Natural killer cell (primary cell): ENCODE results near the gene WDR54. TPM values are rescaled to one million over a fixed set of nuclear protein-coding genes. Genes with fewer than 3 reads are reported as not detected.

Experiments used
- ATAC-seq, 3 donors: fragments of 150-1000 bp in 2 of 3; fragments of 200-7000 bp in 1 of 3; cut with Tn5 transposase; 1 replicate in 1 of 3; 2 replicates in 2 of 3; pipeline ENCODE4 v1.10.0; 2021; ENCODE audit warnings: mild to moderate bottlenecking in 2 of 3, moderate library complexity in 2 of 3
- DNase-seq, 2 donors: peaks; one replicate each; pipeline versions ENCODE4 v3.0.0 to v3.0.0-alpha.2; 2013 to 2021; ENCODE audit warnings: mixed read lengths in 1 of 2
- H3K27ac ChIP-seq: one replicate; pipeline ENCODE4 v1.5.1; 2013; ENCODE audit warnings: mild to moderate bottlenecking, low read length
- H3K27me3 ChIP-seq: one replicate; pipeline ENCODE4 v1.6.1; 2013; ENCODE audit warnings: low read length; ENCODE audit not compliant: control insufficient read depth, insufficient read depth
- H3K36me3 ChIP-seq: one replicate; pipeline ENCODE4 v1.6.1; 2013; ENCODE audit warnings: low read length; ENCODE audit not compliant: control insufficient read depth, insufficient read depth
- H3K4me1 ChIP-seq: one replicate; pipeline ENCODE4 v1.6.1; 2013; ENCODE audit warnings: low read length; ENCODE audit not compliant: control insufficient read depth, insufficient read depth
- H3K4me3 ChIP-seq: one replicate; pipeline ENCODE4 v1.5.1; 2013; ENCODE audit warnings: low read length
- H3K9me3 ChIP-seq: one replicate; pipeline ENCODE4 v1.6.1; 2013; ENCODE audit warnings: low read length; ENCODE audit not compliant: control insufficient read depth, insufficient read depth
- H3K27ac Mint-ChIP-seq, 2 donors: one replicate each; pipeline ENCODE4 v1.8.0; 2022; ENCODE audit warnings: mild to moderate bottlenecking in 2 of 2, mixed read lengths in 2 of 2, moderate library complexity in 1 of 2
- H3K27me3 Mint-ChIP-seq, 2 donors: one replicate each; pipeline ENCODE4 v1.8.0; 2022; ENCODE audit warnings: low read depth in 2 of 2, mixed read lengths in 2 of 2
- H3K36me3 Mint-ChIP-seq: one replicate; pipeline ENCODE4 v1.8.0; 2022; ENCODE audit warnings: mixed read lengths
- H3K4me1 Mint-ChIP-seq, 2 donors: one replicate each; pipeline ENCODE4 v1.8.0; 2022; ENCODE audit warnings: mixed read lengths in 2 of 2
- H3K4me3 Mint-ChIP-seq: one replicate; pipeline ENCODE4 v1.8.0; 2022; ENCODE audit warnings: mild to moderate bottlenecking, moderate library complexity, mixed read lengths
- H3K9me3 Mint-ChIP-seq, 2 donors: one replicate each; pipeline ENCODE4 v1.8.0; 2022; ENCODE audit warnings: mixed read lengths in 2 of 2
- WGBS: methylation state at CpG from one replicate; pipeline ENCODE4 v1.1.7; 2013; ENCODE audit warnings: missing lambda C conversion rate; ENCODE audit not compliant: insufficient coverage; 5-methylcytosine and 5-hydroxymethylcytosine counted together
- intact Hi-C: fragments of 100-400 bp; cut with micrococcal nuclease; formaldehyde crosslinking; loops from one replicate; pipeline ENCODE4 v1.14.2; 2022
- total RNA-seq, 4 donors: library from RNA; stranded (reverse); fragments of 120-200 nt in 1 of 4; gene quantifications; one replicate each; pipeline versions ENCODE4 v1.2.3 to v1.2.4, GENCODE V29; 2013 to 2022
- TF ChIP-seq, protein P1 (sequence below): fragments of 200-600 bp; IDR thresholded peaks from one replicate; pipeline ENCODE4 v1.8.0; 2022; ENCODE audit warnings: antibody characterized with exemption

The WDR54 gene
- total RNA-seq, 3 donors from 2014 or later (not counting 1 experiment from before 2014, with no cell fraction given), result 28.0 to 35.3 (median 28.0) TPM

- Mint-ChIP-seq H3K4me3 (peak overlapping the region; percentile 85), H3K27me3 (peaks cover 0 to 7% of the 10 kb centered on the region in 2 donors), H3K27ac (peak overlapping the region in 1 of 2 donors; percentile 79), H3K4me1 (peaks cover 7 to 19% of the 10 kb centered on the region in 2 donors), H3K36me3 (no peaks in the 10 kb centered on the region), H3K9me3 (no peaks in the 10 kb centered on the region)
- TF ChIP-seq, protein P1, sequence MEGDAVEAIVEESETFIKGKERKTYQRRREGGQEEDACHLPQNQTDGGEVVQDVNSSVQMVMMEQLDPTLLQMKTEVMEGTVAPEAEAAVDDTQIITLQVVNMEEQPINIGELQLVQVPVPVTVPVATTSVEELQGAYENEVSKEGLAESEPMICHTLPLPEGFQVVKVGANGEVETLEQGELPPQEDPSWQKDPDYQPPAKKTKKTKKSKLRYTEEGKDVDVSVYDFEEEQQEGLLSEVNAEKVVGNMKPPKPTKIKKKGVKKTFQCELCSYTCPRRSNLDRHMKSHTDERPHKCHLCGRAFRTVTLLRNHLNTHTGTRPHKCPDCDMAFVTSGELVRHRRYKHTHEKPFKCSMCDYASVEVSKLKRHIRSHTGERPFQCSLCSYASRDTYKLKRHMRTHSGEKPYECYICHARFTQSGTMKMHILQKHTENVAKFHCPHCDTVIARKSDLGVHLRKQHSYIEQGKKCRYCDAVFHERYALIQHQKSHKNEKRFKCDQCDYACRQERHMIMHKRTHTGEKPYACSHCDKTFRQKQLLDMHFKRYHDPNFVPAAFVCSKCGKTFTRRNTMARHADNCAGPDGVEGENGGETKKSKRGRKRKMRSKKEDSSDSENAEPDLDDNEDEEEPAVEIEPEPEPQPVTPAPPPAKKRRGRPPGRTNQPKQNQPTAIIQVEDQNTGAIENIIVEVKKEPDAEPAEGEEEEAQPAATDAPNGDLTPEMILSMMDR, result no peak
- peak; percentile 35 to 48 for DNase-seq
- Histone ChIP-seq H3K36me3 (no peaks in the 10 kb centered on the region), H3K4me3 (peak overlapping the region; percentile 47), H3K27ac (no peak overlapping the region), H3K4me1 (peaks cover 22% of the 10 kb centered on the region), H3K9me3 (no peaks in the 10 kb centered on the region), H3K27me3 (no peaks in the 10 kb centered on the region)
- intact Hi-C loops, result no loop called here
- peak; percentile 68 to 75 (median 75) for ATAC-seq
- WGBS, result 8% methylated on average over 66 of the region's 66 CpGs
These were observed 6.4 kb upstream of the WDR54 start for GRCh38 chr2:74414881-74415761.

GRCh38 chr2:74415762-74416395, 5.7 kb upstream of the WDR54 start:
- H3K4me3 ChIP-seq, result peak overlapping the region; percentile 47
- H3K9me3 Mint-ChIP-seq, result no peaks in the 10 kb centered on the region
- H3K27ac Mint-ChIP-seq, result no peak overlapping the region
- no peaks in the 10 kb centered on the region for H3K9me3 ChIP-seq
- no peaks in the 10 kb centered on the region for H3K36me3 Mint-ChIP-seq
- WGBS, result 55% methylated on average over 34 of the region's 35 CpGs
- H3K4me1 ChIP-seq, result peaks cover 28% of the 10 kb centered on the region
- peak overlapping the region; percentile 85 for H3K4me3 Mint-ChIP-seq
- peaks cover 13 to 25% of the 10 kb centered on the region in 2 donors for H3K4me1 Mint-ChIP-seq
- intact Hi-C loops, result no loop called here
- H3K36me3 ChIP-seq, result no peaks in the 10 kb centered on the region
- H3K27me3 Mint-ChIP-seq, result peaks cover 0 to 7% of the 10 kb centered on the region in 2 donors
- no peak overlapping the region for H3K27ac ChIP-seq
- ATAC-seq, result peak in 2 of 3 donors; percentile 22
- no peaks in the 10 kb centered on the region for H3K27me3 ChIP-seq
- TF ChIP-seq, protein P1, result no peak
- peak in 1 of 2 donors; percentile 16 for DNase-seq

DNA sequence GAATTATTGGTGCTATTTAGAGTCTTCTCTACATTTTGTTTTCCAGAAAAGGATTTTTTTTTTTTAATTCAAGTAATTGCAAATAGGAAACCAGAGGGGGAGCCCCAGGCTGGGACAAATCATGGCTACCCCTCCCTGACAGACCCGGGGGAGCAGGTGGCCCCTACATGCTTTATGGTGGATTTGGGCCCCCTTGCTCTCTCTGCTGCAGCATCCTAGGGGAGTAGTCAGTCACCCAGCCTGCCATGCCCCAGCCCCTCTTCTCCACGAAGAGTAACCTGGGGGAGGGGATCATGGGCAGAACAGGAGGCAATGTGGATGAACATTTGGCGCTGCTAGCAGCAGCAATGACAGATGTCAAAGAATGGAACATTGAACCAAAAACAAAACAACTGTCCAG, 4.8 kb upstream of the WDR54 start:
- TF ChIP-seq, protein P1, result no peak
- Mint-ChIP-seq H3K27ac (peak overlapping the region in 1 of 2 donors; percentile 31), H3K4me3 (no peak overlapping the region), H3K36me3 (no peaks in the 10 kb centered on the region), H3K27me3 (peaks cover 0 to 7% of the 10 kb centered on the region in 2 donors), H3K9me3 (no peaks in the 10 kb centered on the region), H3K4me1 (peaks cover 21 to 34% of the 10 kb centered on the region in 2 donors)
- WGBS, result 62% methylated on average over 3 of the region's 3 CpGs
- Histone ChIP-seq H3K4me3 (no peak overlapping the region), H3K4me1 (peaks cover 32% of the 10 kb centered on the region), H3K27me3 (no peaks in the 10 kb centered on the region), H3K27ac (no peak overlapping the region), H3K36me3 (no peaks in the 10 kb centered on the region), H3K9me3 (no peaks in the 10 kb centered on the region)
- intact Hi-C loops, result no loop called here
- DNase-seq, result peak in 1 of 2 donors; percentile 36
- no peak for ATAC-seq
